ENCODE results near the gene MXD4. TPM values are rescaled to one million over a fixed set of nuclear protein-coding genes. Genes with fewer than 3 reads are reported as not detected.

The MXD4 gene
- total and polyA plus RNA-seq, 4 donors = 34.4 to 65.1 (median 47.8) TPM

DNA sequence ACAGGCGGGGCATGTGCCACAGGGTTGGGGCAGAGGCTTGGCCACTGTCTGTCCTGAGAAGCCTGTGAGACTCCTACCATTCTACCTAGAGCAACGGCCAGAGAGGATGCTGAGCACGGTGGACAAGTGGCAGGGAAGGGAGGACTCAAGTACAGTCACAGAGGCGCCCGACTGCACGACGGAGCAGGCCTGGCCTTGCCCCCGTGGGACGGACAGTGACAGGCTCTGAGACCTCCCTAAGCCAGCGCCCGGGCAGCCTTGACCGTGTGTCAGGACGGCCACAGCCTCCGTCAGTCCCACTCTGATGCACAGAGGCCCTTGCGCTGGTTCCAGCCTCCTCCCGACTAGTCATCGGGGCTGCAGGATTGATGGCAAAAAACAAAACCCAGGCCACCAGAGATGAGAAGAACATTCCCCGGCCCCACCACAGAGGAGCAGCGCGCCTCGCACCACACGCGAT lies 36.7 kb upstream of the MXD4 start:
- H3K4me1 ChIP-seq (ENCODE audit: control insufficient read depth in 5 of 5, insufficient read depth in 5 of 5, low read length in 5 of 5) = peaks cover 0 to 8% (median 0%) of the 10 kb centered on the region in 5 donors
- TF ChIP-seq, protein P1, sequence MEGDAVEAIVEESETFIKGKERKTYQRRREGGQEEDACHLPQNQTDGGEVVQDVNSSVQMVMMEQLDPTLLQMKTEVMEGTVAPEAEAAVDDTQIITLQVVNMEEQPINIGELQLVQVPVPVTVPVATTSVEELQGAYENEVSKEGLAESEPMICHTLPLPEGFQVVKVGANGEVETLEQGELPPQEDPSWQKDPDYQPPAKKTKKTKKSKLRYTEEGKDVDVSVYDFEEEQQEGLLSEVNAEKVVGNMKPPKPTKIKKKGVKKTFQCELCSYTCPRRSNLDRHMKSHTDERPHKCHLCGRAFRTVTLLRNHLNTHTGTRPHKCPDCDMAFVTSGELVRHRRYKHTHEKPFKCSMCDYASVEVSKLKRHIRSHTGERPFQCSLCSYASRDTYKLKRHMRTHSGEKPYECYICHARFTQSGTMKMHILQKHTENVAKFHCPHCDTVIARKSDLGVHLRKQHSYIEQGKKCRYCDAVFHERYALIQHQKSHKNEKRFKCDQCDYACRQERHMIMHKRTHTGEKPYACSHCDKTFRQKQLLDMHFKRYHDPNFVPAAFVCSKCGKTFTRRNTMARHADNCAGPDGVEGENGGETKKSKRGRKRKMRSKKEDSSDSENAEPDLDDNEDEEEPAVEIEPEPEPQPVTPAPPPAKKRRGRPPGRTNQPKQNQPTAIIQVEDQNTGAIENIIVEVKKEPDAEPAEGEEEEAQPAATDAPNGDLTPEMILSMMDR (IDR thresholded peaks at IDR 0.05; ENCODE audit: control extremely low read depth, extremely low read depth) = no peak
- DNase-seq (no peak), ATAC-seq (ENCODE audit: insufficient read depth, low FRiP score) (no peak)
- peaks cover 0 to 3% (median 0%) of the 10 kb centered on the region in 4 donors for H3K36me3 ChIP-seq (ENCODE audit: control insufficient read depth in 4 of 4, insufficient read depth in 4 of 4, low read length in 4 of 4)
- WGBS, 2 donors = 85 to 88% methylated on average over 23 of the region's 23 CpGs
- H3K9me3 ChIP-seq (ENCODE audit: control insufficient read depth in 4 of 4, insufficient read depth in 3 of 4, low read length in 3 of 4) = peaks cover 0 to 9% (median 3%) of the 10 kb centered on the region in 4 donors
- no peak overlapping the region for H3K4me3 ChIP-seq
- no peak overlapping the region for H3K9ac ChIP-seq (ENCODE audit: insufficient read depth in 1 of 2, low read length in 2 of 2)
- no peaks in the 10 kb centered on the region for H3K27me3 ChIP-seq (ENCODE audit: control insufficient read depth in 3 of 3, insufficient read depth in 3 of 3, low read length in 2 of 3)
- no peak overlapping the region for H3K27ac ChIP-seq (ENCODE audit: low read depth in 1 of 2, low read length in 1 of 2)

DNA sequence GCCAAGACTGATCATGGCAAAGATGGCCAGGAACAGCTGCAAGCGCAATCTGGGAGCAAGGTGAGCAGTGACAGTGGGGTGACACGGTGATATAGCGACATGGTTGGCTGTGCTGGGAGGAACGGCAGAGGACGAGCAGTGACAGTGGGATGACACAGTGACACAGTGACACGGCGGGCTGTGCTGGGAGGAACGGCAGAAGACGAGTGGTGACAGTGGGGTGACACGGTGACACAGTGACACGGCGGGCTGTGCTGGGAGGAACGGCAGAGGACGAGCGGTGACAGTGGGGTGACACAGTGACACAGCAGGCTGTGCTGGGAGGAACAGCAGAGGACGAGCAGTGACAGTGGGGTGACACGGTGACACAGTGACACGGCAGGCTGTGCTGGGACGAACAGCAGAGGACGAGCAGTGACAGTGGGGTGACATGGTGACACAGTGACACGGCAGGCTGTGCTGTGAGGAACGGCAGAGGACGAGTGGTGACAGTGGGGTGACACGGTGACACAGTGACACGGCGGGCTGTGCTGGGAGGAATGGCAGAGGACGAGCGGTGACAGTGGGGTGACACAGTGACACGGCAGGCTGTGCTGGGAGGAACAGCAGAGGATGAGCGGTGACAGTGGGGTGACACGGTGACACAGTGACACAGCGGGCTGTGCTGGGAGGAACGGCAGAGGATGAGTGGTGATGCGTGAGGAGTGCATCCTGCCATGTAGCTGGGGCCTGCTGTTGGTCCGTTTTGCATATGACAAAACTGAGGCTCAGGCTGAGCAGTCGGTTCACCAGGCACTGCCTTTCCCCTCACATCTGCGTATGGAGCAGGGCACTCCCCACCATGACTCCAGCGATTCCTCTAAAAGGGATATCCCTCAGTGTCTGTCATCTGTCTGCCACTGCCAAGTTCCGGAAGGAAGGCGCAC lies 36.0 kb upstream of the MXD4 start:
- H3K27me3 ChIP-seq (ENCODE audit: control insufficient read depth in 3 of 3, insufficient read depth in 3 of 3, low read length in 2 of 3) = no peaks in the 10 kb centered on the region
- no peak overlapping the region for H3K9ac ChIP-seq (ENCODE audit: insufficient read depth in 1 of 2, low read length in 2 of 2)
- WGBS, 2 donors = 90 to 91% methylated on average over 38 to 40 of the region's 40 CpGs
- H3K9me3 ChIP-seq (ENCODE audit: control insufficient read depth in 4 of 4, insufficient read depth in 3 of 4, low read length in 3 of 4) = peaks cover 0 to 8% (median 3%) of the 10 kb centered on the region in 4 donors
- DNase-seq (peak in 1 of 3 donors; percentile 10), ATAC-seq (ENCODE audit: insufficient read depth, low FRiP score) (no peak)
- H3K4me1 ChIP-seq (ENCODE audit: control insufficient read depth in 5 of 5, insufficient read depth in 5 of 5, low read length in 5 of 5) = peaks cover 0 to 8% (median 0%) of the 10 kb centered on the region in 5 donors
- peaks cover 0 to 3% (median 0%) of the 10 kb centered on the region in 4 donors for H3K36me3 ChIP-seq (ENCODE audit: control insufficient read depth in 4 of 4, insufficient read depth in 4 of 4, low read length in 4 of 4)
- TF ChIP-seq, protein P1 (IDR thresholded peaks at IDR 0.05; ENCODE audit: control extremely low read depth, extremely low read depth) = no peak
- no peak overlapping the region for H3K27ac ChIP-seq (ENCODE audit: low read depth in 1 of 2, low read length in 1 of 2)
- no peak overlapping the region for H3K4me3 ChIP-seq

DNA sequence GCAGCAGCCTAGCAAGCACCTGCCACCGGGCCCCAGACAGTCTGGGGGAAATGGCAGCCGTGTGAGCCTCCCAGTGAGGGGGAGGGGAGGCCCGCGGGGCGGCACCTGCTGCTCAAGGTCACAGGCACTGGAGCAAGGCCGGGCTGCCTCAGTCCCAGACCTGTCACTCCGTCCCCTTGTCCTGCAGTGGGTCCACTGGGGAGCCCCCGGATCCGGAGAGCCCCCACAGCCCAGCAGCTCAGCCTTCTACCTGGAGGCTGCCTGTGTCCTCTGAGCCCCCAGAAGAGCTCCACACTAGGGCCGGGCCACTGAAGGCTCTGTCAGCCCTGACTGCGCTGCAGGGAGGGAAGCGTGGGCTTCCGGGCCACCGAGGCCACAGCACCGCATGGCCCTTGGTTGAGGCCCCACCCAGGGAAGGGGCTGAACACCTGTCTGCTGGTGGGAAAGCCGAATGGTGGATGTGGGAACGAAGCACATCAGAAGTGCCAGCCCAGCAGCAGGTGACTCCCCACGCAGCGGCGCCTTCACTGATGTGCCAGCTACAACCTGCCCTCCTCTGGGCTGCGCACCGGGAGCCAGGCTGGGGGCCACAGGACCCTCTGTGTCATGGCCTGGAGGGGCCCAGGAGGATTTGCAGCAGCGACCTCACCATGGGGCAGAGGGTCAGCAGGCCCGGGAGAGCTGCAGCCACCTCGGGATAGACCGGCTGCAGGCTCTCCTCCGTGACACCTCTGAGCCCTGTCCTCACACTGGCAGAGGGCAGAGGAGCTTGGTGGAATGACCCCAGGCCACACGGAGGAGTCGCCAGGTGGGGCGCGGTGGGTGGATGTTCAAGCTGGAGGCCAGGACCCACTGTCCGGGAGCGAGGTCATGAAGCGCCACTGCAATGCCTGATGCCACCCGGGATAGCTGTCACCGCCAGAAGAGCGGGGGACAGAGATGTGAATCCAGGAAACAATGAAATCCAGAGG lies 35.0 kb upstream of the MXD4 start:
- Histone ChIP-seq H3K36me3 (ENCODE audit: control insufficient read depth in 4 of 4, insufficient read depth in 4 of 4, low read length in 4 of 4) (peaks cover 0 to 3% (median 0%) of the 10 kb centered on the region in 4 donors), H3K9ac (ENCODE audit: insufficient read depth in 1 of 2, low read length in 2 of 2) (no peak overlapping the region), H3K4me3 (no peak overlapping the region), H3K4me1 (ENCODE audit: control insufficient read depth in 5 of 5, insufficient read depth in 5 of 5, low read length in 5 of 5) (peaks cover 0 to 6% (median 0%) of the 10 kb centered on the region in 5 donors), H3K27ac (ENCODE audit: low read depth in 1 of 2, low read length in 1 of 2) (no peak overlapping the region), H3K27me3 (ENCODE audit: control insufficient read depth in 3 of 3, insufficient read depth in 3 of 3, low read length in 2 of 3) (no peaks in the 10 kb centered on the region), H3K9me3 (ENCODE audit: control insufficient read depth in 4 of 4, insufficient read depth in 3 of 4, low read length in 3 of 4) (peaks cover 0 to 1% (median 0%) of the 10 kb centered on the region in 4 donors)
- TF ChIP-seq, protein P1 (IDR thresholded peaks at IDR 0.05; ENCODE audit: control extremely low read depth, extremely low read depth) = no peak
- DNase-seq = peak in 1 of 3 donors; percentile 3
- ATAC-seq (ENCODE audit: insufficient read depth, low FRiP score) = no peak
- WGBS, 2 donors = 90% methylated on average over 36 to 37 of the region's 37 CpGs
